NOMO-1 (cell line): ENCODE measurements around the gene C1orf122.
"Not testable (repeated sequence)": the region's sequence is repeated elsewhere in the genome, so short reads cannot be mapped to it uniquely, and the experiment has no call there.

ENCODE experiments used
- DNase-seq, 2 experiments: peaks; one replicate each; lab custom pipeline; 2025; ENCODE audit not compliant: unreplicated experiment in 2 of 2; lab: John Stamatoyannopoulos, UW

Gene C1orf122

GRCh38 chr1:37807555-37808368 lies at the start of gene C1orf122, which contains the start of gene YRDC:
C1orf122 (plus strand) TSS chr1:37807790; CDS start chr1:37808405, 615 bp downstream.
YRDC (minus strand) TSS chr1:37808208; CDS start chr1:37808180, 28 bp downstream.
- DNase-seq = peak; percentile 83 to 84

DNA sequence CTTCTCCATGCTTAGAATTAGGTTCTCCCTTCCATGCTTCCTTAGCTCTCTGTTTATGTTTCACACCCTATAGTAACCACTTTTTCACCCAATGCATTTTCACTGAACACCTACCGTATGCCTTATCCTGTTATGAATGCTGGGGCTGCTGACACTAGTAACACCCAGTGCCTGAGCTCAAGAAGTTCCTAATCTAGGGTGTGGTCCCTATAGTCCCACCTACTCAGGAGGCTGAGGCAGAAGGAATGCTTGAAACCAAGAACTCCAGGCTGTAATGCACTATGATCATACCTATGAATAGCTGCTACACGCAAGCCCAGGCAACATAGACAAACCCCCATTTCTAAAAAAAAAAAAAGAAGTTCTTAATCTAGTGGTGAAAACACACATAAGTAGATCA lies 48.1 kb upstream of the C1orf122 start:
- no peak for DNase-seq

GRCh38 chr1:37761416-37762095 lies 46.0 kb upstream of the C1orf122 start:
- no peak for DNase-seq

DNA sequence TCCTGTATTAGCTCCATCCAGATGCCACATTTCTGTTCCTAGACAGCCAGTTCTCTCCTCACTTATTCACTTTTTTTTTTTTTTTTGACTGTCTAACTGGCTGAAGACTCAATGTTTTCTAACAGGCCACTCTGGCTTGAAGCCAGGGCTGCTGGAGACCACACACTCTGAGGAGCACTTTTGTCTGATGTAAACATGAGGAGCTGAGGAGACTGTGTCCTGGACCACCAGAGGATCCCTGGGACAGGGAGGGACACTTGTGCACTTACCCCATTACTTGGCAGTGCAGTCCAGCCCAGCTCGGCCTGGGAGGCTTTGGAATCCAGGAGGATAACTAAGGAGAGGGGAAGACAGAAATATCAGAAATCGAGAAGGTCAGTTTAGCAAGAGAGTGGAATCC lies 45.1 kb upstream of the C1orf122 start:
- DNase-seq = no peak

DNA sequence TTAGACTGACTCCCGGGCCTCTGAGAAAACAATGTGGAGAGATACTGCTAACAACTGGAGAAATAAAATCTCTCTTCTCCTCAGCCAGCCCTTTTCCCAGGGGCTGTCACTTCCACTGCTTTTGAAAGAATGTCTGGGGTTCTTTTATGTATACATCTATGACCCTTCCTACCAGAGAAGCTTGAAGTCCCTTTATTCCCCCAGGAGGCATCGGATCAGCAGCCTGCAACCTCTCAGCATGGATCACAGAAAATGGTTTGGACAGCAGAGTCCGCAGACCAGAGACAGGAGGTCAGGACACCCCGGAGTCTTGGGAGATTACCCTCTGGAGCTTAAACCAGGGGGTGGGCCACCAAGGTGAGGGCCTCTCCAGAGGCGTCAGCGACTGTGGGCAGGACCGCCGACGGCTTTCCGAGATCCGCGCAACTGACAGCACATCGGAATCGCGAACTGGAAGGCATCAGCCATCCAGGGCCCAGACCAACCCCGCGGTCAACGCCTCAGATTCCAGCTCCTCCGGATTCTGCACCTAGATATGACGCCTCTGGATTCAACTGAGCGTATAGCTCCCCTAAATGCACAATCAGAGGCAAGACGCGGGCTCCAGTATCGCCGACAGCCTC lies 43.7 kb upstream of the C1orf122 start:
- no peak for DNase-seq

- peak; percentile 14 to 15 for DNase-seq
Observed at GRCh38 chr1:37764414-37764825, 43.2 kb upstream of the C1orf122 start.

GRCh38 chr1:37764888-37765441 lies 42.6 kb upstream of the C1orf122 start, which contains the start of gene EPHA10:
EPHA10 (minus strand) TSS chr1:37765120; CDS start chr1:37765066, 54 bp downstream.
- DNase-seq = no peak

DNA sequence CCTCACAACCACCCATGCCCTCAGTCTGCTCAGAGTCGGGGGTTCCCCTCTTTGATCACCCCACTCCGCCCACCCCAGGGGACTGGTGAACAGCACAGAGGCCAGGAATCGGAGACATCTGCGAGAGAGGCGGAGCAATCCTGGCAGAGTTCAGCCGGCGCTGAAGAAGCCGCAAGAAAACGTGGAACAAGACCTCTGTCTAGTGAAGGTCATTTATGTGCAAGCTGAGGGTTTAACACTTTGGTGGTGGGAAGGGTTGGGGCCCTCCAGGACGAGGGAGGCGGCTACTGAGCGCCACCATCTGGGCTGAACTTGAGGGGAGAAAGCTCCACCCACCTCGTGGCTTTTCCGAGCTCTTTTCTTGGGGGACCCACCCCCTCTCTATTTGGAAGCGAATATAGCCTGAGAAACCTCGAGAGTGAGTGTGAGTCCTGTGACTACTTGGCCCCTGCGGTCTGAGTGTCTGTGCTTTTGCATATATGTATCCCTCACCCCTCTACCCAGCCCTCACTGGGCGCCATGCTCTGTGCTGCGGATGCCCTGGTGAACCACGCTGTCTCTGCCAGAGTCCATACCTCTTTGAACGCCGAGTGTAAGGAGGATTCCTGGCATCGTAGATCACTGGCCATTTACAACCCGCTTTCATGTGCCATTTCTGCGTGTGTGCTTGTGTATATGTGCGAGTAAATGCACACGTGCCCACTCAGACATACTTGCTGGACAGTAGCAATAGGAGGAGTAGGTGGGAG lies 41.5 kb upstream of the C1orf122 start:
- DNase-seq = no peak

DNA sequence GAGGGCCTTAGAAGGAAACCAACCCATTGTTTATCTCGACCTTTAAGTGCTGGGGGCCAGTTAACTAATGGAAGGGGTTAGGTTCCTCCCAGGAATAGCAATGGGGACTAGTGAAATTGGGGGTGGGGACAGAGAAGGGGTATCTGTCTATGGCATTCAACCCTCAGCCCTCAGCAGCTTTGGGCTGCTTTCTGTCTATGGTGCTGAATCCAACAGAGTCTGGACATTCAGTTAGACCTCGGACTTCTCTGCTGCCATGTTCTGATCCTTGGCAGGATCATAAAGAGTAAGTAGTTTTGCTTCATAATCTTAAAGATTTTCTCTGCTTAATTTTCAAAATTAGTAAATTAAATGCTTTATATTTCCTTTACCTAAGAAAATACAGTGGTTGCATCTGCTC lies 40.1 kb upstream of the C1orf122 start:
- no peak for DNase-seq

- not testable (repeated sequence) for DNase-seq
Observed at GRCh38 chr1:37771440-37771839, 36.1 kb upstream of the C1orf122 start.

DNA sequence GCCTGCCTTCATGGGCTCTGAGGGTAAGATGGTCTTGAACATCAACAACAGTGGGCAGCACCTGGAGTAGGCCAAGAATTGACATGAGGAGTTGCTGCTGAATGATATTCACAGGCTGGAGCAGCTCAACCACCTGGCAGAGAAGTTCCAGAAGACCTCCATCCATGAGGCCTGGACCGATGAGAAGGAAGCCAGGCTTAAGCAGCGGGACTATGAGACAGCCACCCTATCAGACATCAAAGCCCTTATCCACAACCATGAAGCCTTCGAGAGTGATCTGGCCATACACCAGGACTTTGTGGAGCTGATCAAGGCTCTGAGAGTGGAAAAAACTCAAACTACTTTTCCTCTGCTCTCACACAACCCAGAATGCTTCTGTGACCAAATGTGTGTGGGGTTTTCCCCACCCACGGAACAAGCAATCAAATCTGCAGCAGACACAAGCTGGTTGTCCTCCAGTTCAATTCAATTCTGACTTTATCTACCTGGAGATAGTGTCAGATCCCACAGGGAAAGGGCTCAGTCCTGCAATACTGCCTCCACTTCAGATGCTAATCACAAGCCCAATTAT lies 30.6 kb upstream of the C1orf122 start:
- DNase-seq = no peak

DNA sequence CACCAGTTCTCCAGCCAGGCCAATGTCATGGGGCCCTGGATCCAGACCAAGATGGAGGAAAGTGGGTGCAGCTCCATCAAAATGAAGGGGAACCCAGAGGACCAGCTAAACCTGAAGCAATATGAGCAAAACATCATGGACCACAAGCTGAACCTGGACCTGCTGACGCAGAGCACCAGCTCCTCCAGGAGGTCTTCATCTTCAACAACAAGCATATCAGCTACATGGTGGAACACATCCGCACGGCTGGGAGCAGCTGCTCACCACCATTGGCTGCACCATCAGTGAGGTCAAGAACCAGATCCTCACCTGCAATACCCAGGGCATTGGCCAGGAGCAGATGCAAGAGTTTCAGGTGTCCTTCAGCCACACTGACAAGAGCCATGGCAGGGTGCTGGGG lies 28.9 kb upstream of the C1orf122 start:
- DNase-seq = no peak

DNA sequence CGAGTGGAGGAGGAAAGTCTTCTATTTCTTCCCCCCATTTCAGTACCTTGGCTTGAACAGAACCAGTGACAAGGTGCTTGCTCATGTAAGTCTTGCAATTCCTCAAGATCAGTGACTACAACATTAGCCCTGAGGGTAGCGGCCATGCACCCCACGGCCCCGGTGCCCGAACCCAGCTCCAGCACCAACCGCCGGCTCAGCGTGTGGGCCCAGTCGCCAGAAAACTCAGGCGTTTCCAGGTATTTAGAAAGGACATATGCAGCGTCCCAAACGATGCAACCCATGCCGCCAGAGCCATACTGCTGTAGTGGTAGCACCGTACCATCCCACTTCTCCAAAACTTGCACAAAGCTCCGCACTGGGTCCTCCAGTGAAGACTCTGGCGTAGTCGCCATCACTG lies 25.1 kb upstream of the C1orf122 start:
- DNase-seq = no peak

- no peak for DNase-seq
Observed at GRCh38 chr1:37792943-37793686, 14.5 kb upstream of the C1orf122 start.

DNA sequence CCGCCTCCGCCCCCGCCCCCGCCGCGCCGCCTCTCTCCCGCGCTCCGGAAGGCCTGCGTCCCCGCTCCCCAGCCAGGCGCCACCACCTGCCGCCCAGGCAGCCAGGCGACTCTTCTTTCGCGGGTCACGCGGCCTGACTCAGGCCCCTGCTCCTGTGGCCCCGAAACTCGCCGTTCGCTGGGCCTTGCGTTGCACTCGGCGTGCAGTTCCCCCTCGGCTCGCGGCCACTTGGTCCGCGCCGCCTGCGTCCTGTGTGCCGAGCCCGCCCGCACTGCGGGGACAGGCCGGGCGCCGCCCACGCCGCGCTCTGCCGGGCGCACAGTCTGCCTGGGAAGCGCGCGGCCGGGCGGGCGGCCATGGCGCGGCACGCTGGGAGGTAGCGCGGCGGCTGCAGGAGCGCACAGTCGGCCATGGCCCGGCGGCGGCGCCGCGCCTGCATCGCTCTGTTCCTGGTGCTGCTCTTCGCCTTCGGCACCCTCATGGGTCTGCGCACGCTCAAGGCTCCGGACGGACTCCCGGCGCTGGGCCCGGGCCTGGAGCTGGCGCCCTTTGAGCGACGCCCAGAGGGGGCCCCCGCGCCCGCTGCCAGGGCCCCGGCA lies 13.7 kb upstream of the C1orf122 start, which contains the start of gene MANEAL:
TSS of gene MANEAL (plus strand) at position 75 of the 599 bp plus-strand sequence. CDS start at position 411, 336 bp downstream.
- peak; percentile 51 to 60 for DNase-seq

DNA sequence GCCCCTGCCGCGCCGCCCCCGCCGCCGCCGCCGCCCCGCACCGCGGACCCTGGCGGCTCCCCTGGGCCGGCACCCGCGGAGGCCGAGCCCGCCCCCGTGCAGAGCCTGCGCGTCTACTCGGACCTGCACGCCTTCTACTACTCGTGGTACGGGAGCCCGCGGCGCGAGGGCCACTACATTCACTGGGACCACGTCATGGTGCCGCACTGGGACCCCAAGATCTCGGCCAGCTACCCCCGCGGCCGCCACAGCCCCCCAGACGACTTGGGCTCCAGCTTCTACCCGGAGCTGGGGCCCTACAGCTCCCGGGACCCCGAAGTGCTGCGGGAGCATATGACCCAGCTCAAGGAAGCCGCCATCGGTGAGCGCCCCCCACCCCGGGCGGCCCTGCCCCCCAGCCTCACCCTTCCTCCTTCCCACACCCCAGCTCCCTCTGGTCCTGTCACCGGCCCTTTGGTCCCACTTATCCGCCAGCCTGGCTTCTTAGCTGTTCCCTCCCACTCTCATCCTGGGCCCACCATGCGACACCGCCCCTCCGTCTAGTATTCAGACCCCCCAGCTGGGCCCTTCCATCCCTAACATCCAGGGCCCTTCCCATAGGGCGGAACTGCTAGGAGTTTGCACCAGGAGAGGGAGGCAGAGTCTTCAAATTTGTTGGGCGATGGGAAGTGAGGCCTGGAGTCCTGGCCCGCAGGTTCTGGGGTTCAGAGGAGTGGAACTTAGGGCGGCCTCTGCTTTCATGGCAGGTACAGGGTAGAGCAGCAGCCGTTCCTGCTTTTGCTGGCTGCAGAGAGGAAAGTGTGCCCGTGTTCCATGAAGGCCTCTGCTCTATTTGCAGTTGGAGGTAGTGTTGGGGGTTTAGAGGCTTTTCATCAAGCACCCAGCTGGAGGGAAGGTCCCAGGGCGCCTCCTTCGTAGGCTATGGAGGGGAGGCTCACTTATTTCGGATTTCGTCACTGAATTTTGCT lies 12.9 kb upstream of the C1orf122 start:
- DNase-seq = no peak

DNA sequence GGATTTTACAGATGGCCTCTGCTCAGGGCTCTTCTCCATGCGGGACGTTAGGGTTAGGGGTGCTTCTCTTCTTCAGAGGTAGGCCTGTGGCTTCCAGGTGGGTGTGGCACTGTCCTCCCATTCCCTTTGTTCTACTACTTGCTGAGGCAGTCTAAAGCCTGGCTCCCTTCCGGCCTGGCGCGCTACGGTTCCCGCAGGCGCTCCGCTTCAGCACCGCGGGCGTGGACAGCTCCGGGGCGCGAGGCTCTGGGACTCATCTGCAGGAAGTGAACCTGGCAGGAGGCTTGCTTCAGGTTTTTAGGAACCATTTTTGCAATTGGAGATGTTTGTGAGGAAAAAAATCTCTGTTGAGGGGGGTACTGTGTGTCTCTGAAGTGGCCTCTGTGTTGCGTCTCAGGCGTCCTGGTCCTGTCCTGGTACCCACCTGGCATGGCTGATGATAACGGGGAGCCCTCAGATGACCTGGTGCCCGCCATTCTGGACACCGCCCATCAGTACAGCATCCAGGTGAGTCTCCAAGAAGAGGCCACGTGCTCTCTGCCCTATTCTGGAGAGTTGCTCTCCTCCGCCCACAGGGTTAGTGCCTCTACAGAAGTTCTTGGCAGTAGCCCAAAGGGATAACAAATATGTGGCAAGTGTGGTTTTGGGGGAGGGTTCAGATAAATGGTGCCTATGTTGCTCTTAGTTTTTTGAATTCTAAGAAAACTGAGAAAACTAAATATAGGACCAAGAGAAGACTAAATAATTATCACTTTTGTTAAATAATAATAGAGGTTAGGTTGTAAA lies 12.1 kb upstream of the C1orf122 start:
- DNase-seq = peak; percentile 6 to 20
